Stimulated activated CD4-positive, alpha-beta T cell treated with anti-CD3 and anti-CD28 coated beads, Interleukin-15, amount 100 ng/mL, for 24 hours (primary cell): ENCODE results near the gene LDAF1.
A peak's percentile ranks its signal among the peaks of the same experiment; 100 is the strongest.
"Not testable (repeated sequence)": the region's sequence is repeated elsewhere in the genome, so short reads cannot be mapped to it uniquely, and the experiment has no call there.

Source experiments
- DNase-seq: peaks from one replicate; pipeline ENCODE4 v3.0.0-alpha.2; 2020

Gene LDAF1

GRCh38 chr16:21162661-21163151 lies 4.2 kb downstream of the LDAF1 start:
- no peak for DNase-seq

- no peak for DNase-seq
Measured at GRCh38 chr16:21163576-21163975, 5.1 kb downstream of the LDAF1 start.

- no peak for DNase-seq
Measured at GRCh38 chr16:21164521-21165168, 6.2 kb downstream of the LDAF1 start.

- DNase-seq = no peak
Measured at GRCh38 chr16:21166561-21166961, 8.1 kb downstream of the LDAF1 start.

- DNase-seq = no peak
Measured at GRCh38 chr16:21167360-21167759, 8.9 kb downstream of the LDAF1 start.

- peak; percentile 41 for DNase-seq
Measured at GRCh38 chr16:21167929-21168602, 9.6 kb downstream of the LDAF1 start.

- no peak for DNase-seq
Measured at GRCh38 chr16:21169249-21169981, 10.9 kb downstream of the LDAF1 start.

GRCh38 chr16:21170116-21170515 lies 11.6 kb downstream of the LDAF1 start:
- DNase-seq = not testable (repeated sequence)

GRCh38 chr16:21172650-21173049 lies 14.2 kb downstream of the LDAF1 start:
- no peak for DNase-seq

- DNase-seq = no peak
Measured at GRCh38 chr16:21175397-21175796, 16.9 kb downstream of the LDAF1 start.

GRCh38 chr16:21179126-21179982 lies 20.9 kb downstream of the LDAF1 start:
- DNase-seq = no peak

- DNase-seq = no peak
Measured at GRCh38 chr16:21179983-21180365, 21.5 kb downstream of the LDAF1 start.

- no peak for DNase-seq
Measured at GRCh38 chr16:21183995-21184394, 25.5 kb downstream of the LDAF1 start.

- peak; percentile 56 for DNase-seq
Measured at GRCh38 chr16:21184834-21185233, 26.4 kb downstream of the LDAF1 start.

- no peak for DNase-seq
Measured at GRCh38 chr16:21185659-21186325, 27.3 kb downstream of the LDAF1 start.

GRCh38 chr16:21186326-21186691 lies 27.8 kb downstream of the LDAF1 start:
- DNase-seq = no peak

GRCh38 chr16:21189311-21189710 lies 30.8 kb downstream of the LDAF1 start:
- DNase-seq = no peak

GRCh38 chr16:21190013-21190412 lies 31.5 kb downstream of the LDAF1 start:
- DNase-seq = no peak

GRCh38 chr16:21190599-21190998 lies 32.1 kb downstream of the LDAF1 start:
- no peak for DNase-seq

- DNase-seq = no peak
Measured at GRCh38 chr16:21192991-21193390, 34.5 kb downstream of the LDAF1 start.

GRCh38 chr16:21194771-21195301 lies 36.4 kb downstream of the LDAF1 start:
- no peak for DNase-seq

GRCh38 chr16:21195330-21195729 lies 36.9 kb downstream of the LDAF1 start:
- DNase-seq = not testable (repeated sequence)
